DOHH2 (cell line): ENCODE data around the gene ARHGEF12.

Source experiments
- H3F3A ChIP-seq: fragments of 200-600 bp; sonication (generic), shearing (Covaris generic); 2 replicates; pipeline ENCODE4 v1.6.0; 2016; ENCODE audit warnings: antibody characterized with exemption, mild to moderate bottlenecking; ENCODE audit not compliant: control insufficient read depth, insufficient read depth
- H3K27ac ChIP-seq: fragments of 200-600 bp; sonication (generic); 2 replicates; pipeline ENCODE4 v1.5.1; 2014; ENCODE audit warnings: low read depth, mild to moderate bottlenecking, low read length, moderate library complexity
- H3K27me3 ChIP-seq: fragments of 200-600 bp; sonication (generic); 2 replicates; pipeline ENCODE4 v1.6.1; 2014; ENCODE audit warnings: mild to moderate bottlenecking, low read length, mixed read lengths; ENCODE audit not compliant: control insufficient read depth
- H3K36me3 ChIP-seq: fragments of 200-600 bp; sonication (generic); 2 replicates; pipeline ENCODE4 v1.6.1; 2014; ENCODE audit warnings: mild to moderate bottlenecking, low read length, moderate library complexity, mixed read lengths; ENCODE audit not compliant: control insufficient read depth
- H3K4me1 ChIP-seq: fragments of 200-600 bp; sonication (generic); 2 replicates; pipeline ENCODE4 v1.6.1; 2014; ENCODE audit warnings: mild to moderate bottlenecking, low read length, mixed read lengths; ENCODE audit not compliant: control insufficient read depth
- H3K4me2 ChIP-seq: fragments of 200-600 bp; sonication (generic); 2 replicates; pipeline ENCODE4 v1.6.0; 2014; ENCODE audit warnings: mild to moderate bottlenecking, low read length, moderate library complexity
- H3K4me3 ChIP-seq: fragments of 200-600 bp; sonication (generic); 2 replicates; pipeline ENCODE4 v1.5.1; 2014; ENCODE audit warnings: mild to moderate bottlenecking, low read length, mixed read lengths
- H3K79me2 ChIP-seq: fragments of 200-600 bp; sonication (generic); 2 replicates; pipeline ENCODE4 v1.6.1; 2014; ENCODE audit warnings: mild to moderate bottlenecking, low read length, mixed read lengths; ENCODE audit not compliant: control insufficient read depth
- H3K9me2 ChIP-seq: fragments of 200-600 bp; sonication (generic); replicated peaks from 2 replicates; pipeline ENCODE4 v1.6.1; 2014; ENCODE audit warnings: mild to moderate bottlenecking, low read length, mixed read lengths; ENCODE audit not compliant: control insufficient read depth
- H3K9me3 ChIP-seq: fragments of 200-600 bp; sonication (generic); 2 replicates; pipeline ENCODE4 v1.6.1; 2014; ENCODE audit warnings: antibody characterized with exemption, low read length, mixed read lengths; ENCODE audit not compliant: control insufficient read depth, insufficient read depth
- H4K20me1 ChIP-seq: fragments of 200-600 bp; sonication (generic); 2 replicates; pipeline ENCODE4 v1.6.0; 2014; ENCODE audit warnings: low read depth, mild to moderate bottlenecking, antibody characterized with exemption, low read length, moderate library complexity; ENCODE audit not compliant: control insufficient read depth, insufficient read depth
- CTCF ChIP-seq: fragments of 200-600 bp; sonication (generic); IDR thresholded peaks from one replicate; pipeline ENCODE4 v1.5.1; 2014; ENCODE audit warnings: antibody characterized with exemption, mild to moderate bottlenecking, low read depth, low read length; ENCODE audit not compliant: poor library complexity, severe bottlenecking
- EZH2phosphoT487 ChIP-seq: fragments of 200-600 bp; sonication (generic); IDR thresholded peaks from 2 replicates; pipeline ENCODE4 v1.6.1; 2017; ENCODE audit warnings: borderline replicate concordance, mild to moderate bottlenecking, antibody characterized with exemption, low read length, moderate library complexity, mixed read lengths

ARHGEF12 gene

GRCh38 chr11:120482149-120482548 lies 145.9 kb downstream of the ARHGEF12 start:
- no peak for TF ChIP-seq CTCF
- TF ChIP-seq EZH2phosphoT487 = no peak
- Histone ChIP-seq H3F3A (no peaks in the 10 kb centered on the region), H3K4me2 (no peak overlapping the region), H3K4me3 (no peak overlapping the region), H3K9me2 (no peaks in the 10 kb centered on the region), H3K27me3 (no peaks in the 10 kb centered on the region), H4K20me1 (no peaks in the 10 kb centered on the region), H3K27ac (no peak overlapping the region), H3K4me1 (no peaks in the 10 kb centered on the region), H3K36me3 (peaks cover 2% of the 10 kb centered on the region; the same call in 1 of the 2 replicates), H3K79me2 (no peaks in the 10 kb centered on the region), H3K9me3 (no peaks in the 10 kb centered on the region)

GRCh38 chr11:120484722-120485121 lies 148.5 kb downstream of the ARHGEF12 start:
- H3F3A ChIP-seq = no peaks in the 10 kb centered on the region
- no peaks in the 10 kb centered on the region for H4K20me1 ChIP-seq
- TF ChIP-seq CTCF (no peak), EZH2phosphoT487 (no peak)
- H3K27ac ChIP-seq = no peak overlapping the region
- H3K4me3 ChIP-seq = no peak overlapping the region
- H3K27me3 ChIP-seq = no peaks in the 10 kb centered on the region
- H3K9me2 ChIP-seq = no peaks in the 10 kb centered on the region
- H3K79me2 ChIP-seq = no peaks in the 10 kb centered on the region
- no peaks in the 10 kb centered on the region for H3K4me1 ChIP-seq
- peaks cover 2% of the 10 kb centered on the region; the same call in 1 of the 2 replicates for H3K36me3 ChIP-seq
- H3K4me2 ChIP-seq = no peak overlapping the region
- H3K9me3 ChIP-seq = no peaks in the 10 kb centered on the region

GRCh38 chr11:120486138-120486537 lies 149.9 kb downstream of the ARHGEF12 start:
- Histone ChIP-seq H3K9me2 (no peaks in the 10 kb centered on the region), H3K9me3 (no peaks in the 10 kb centered on the region), H3K4me1 (no peaks in the 10 kb centered on the region), H3K27ac (no peak overlapping the region), H3K27me3 (no peaks in the 10 kb centered on the region), H3K36me3 (no peaks in the 10 kb centered on the region; the same call in 1 of the 2 replicates), H3K4me3 (no peak overlapping the region), H3K79me2 (no peaks in the 10 kb centered on the region), H3F3A (no peaks in the 10 kb centered on the region), H4K20me1 (no peaks in the 10 kb centered on the region), H3K4me2 (no peak overlapping the region)
- TF ChIP-seq CTCF (no peak), EZH2phosphoT487 (no peak)

- Histone ChIP-seq H3K4me2 (no peak overlapping the region), H3K36me3 (no peaks in the 10 kb centered on the region; the same call in 1 of the 2 replicates), H4K20me1 (no peaks in the 10 kb centered on the region), H3K4me3 (no peak overlapping the region), H3K9me3 (no peaks in the 10 kb centered on the region), H3K4me1 (no peaks in the 10 kb centered on the region), H3K79me2 (no peaks in the 10 kb centered on the region), H3F3A (no peaks in the 10 kb centered on the region), H3K27me3 (no peaks in the 10 kb centered on the region), H3K27ac (no peak overlapping the region), H3K9me2 (no peaks in the 10 kb centered on the region)
- TF ChIP-seq CTCF (no peak), EZH2phosphoT487 (no peak)
Measured at GRCh38 chr11:120489799-120490198, 153.6 kb downstream of the ARHGEF12 start.
